HG03097 (cell line): ENCODE data around the gene NFX1.
"Not testable (repeated sequence)": the region's sequence is repeated elsewhere in the genome, so short reads cannot be mapped to it uniquely, and the experiment has no call there.

ENCODE experiments used
- ATAC-seq: cut with Tn5 transposase; IDR thresholded peaks from one replicate; pipeline ENCODE4 v1.9.1; 2021; ENCODE audit not compliant: unreplicated experiment, low FRiP score

Gene NFX1

DNA sequence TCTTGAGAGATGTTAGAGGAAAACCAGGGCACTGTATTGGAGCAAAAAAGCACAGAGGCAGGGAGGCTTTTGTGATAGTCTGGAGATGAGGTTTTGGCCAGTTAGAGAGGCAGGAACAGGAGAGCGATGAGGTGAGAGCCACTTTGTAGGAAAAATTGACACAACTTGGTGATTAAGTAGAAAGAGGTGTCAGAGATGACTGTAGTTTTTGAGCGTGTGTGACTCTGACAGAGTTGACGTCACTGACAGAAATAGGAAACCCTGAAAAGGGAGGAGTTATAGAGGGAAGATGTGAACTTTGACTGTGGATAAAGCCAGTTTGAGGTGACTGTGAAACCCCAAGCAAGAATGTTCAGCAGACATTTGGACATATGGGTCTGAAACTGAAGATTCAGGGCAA is 15.7 kb downstream of the NFX1 start:
- ATAC-seq = no peak

DNA sequence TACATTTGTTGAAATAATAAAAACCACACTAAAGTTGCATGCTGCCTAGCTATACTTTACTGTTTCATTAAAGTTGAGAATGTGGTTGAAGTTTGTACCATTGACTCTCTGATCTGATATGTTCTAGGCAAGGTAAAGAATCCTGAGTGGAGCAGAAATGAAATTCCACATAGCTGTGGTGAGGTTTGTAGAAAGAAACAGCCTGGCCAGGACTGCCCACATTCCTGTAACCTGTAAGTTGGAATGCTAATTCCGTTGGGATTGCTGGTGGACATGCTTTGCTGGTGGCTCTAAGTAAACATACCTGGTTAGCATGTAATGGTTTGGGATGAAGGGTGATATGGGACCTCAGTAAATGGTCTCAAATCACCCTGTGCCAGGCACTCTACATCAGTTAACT is 16.8 kb downstream of the NFX1 start:
- no peak for ATAC-seq

- ATAC-seq = no peak
Observed at GRCh38 chr9:33309903-33310302, 19.6 kb downstream of the NFX1 start.

GRCh38 chr9:33310748-33311147 is 20.4 kb downstream of the NFX1 start:
- ATAC-seq = no peak

DNA sequence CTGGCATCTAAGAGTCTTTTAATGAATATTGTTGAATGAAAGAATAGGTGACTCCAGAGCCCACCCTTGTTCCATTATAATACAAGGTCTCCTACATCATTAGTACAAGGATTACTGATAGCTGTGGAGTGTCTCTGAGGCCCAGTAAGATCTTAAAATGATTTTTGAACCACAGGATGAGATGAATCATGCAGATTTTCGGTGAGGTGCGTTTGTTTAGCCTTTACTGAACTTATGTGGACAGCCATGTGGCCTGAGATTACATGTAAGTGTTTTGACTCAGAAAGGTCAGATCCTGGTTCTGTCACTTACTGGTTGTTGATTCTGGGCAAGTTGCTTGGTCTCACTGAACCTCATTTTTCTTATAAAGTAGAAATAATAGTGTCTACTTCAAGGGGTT is 21.6 kb downstream of the NFX1 start:
- no peak for ATAC-seq

DNA sequence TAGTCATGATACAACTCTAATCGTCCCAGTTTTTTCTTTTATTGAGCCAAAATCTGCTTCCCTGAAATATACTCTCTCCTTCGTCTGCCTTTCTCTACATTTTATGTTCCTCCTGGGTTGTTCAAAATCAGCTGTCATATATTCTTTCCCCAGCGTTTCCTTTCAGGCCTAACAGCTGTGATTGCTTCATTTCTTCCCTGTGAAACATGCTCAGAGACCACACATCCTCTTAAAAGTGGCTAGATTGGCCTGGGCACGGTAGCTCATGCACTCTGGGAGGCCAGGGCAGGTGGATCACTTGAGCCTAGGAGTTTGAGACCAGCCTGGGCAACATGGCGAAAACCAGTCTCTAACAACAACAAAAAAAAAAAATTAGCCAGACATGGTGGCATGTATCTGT is 25.1 kb downstream of the NFX1 start:
- no peak for ATAC-seq

- not testable (repeated sequence) for ATAC-seq
Observed at GRCh38 chr9:33317136-33317535, 26.8 kb downstream of the NFX1 start.

- no peak for ATAC-seq
Observed at GRCh38 chr9:33318225-33318624, 27.9 kb downstream of the NFX1 start.

DNA sequence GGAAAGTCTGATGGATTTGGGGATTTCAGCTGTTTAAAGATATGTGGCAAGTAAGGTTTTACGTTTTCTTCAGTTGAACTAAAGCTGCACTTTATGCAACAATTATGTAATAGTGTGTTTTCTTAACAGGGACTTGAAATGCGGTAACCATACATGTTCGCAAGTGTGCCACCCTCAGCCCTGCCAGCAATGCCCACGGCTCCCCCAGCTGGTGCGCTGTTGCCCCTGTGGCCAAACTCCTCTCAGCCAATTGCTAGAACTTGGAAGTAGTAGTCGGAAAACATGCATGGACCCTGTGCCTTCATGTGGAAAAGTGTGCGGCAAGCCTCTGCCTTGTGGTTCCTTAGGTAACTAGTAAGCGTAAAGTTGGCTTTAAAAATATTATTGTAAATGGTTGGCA is 28.5 kb downstream of the NFX1 start:
- ATAC-seq = no peak

- ATAC-seq = no peak
Observed at GRCh38 chr9:33320230-33320567, 29.9 kb downstream of the NFX1 start.

- ATAC-seq = no peak
Observed at GRCh38 chr9:33320568-33321261, 30.4 kb downstream of the NFX1 start.

- ATAC-seq = no peak
Observed at GRCh38 chr9:33329117-33329563, 38.8 kb downstream of the NFX1 start.

- no peak for ATAC-seq
Observed at GRCh38 chr9:33329979-33330378, 39.7 kb downstream of the NFX1 start.

GRCh38 chr9:33331377-33331891 is 41.1 kb downstream of the NFX1 start:
- no peak for ATAC-seq

- no peak for ATAC-seq
Observed at GRCh38 chr9:33332011-33332410, 41.7 kb downstream of the NFX1 start.

DNA sequence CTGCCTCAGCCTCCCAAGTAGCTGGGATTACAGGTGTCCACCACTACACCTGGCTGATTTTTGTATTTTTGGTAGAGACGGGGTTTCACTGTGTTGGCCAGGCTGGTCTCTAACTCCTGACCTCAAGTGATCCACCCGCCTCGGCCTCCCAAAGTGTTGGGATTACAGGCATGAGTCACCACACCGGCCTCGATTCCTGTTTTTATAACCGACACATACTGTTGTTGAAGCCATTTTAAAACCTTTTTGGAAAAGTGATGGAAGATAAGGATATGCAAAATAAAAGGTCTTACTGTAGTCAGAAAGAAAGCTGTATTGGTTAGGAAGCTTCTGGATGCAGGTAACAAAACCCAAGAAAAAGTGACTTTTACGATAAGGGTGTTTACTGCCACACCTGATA is 42.6 kb downstream of the NFX1 start:
- ATAC-seq = not testable (repeated sequence)

GRCh38 chr9:33340186-33340585 is 49.9 kb downstream of the NFX1 start:
- no peak for ATAC-seq

DNA sequence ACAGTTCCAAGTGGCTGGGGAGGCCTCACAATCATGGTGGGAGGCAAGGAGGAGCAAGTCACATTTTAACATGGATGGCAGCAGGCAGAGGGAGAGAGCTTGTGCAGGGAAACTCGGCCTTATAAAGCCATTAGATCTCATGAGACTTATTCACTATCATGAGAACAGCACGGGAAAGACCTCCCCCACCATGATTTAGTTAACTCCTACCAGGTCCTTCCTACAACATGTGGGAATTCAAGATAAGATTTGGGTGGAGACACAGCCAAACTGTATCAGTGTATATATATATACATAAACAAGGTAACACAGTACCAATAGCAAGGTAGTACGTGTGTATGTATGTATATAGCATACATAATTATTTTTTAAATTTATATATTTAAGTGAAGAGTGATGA is 50.9 kb downstream of the NFX1 start:
- ATAC-seq = no peak

- ATAC-seq = no peak
Observed at GRCh38 chr9:33344145-33344544, 53.8 kb downstream of the NFX1 start.

DNA sequence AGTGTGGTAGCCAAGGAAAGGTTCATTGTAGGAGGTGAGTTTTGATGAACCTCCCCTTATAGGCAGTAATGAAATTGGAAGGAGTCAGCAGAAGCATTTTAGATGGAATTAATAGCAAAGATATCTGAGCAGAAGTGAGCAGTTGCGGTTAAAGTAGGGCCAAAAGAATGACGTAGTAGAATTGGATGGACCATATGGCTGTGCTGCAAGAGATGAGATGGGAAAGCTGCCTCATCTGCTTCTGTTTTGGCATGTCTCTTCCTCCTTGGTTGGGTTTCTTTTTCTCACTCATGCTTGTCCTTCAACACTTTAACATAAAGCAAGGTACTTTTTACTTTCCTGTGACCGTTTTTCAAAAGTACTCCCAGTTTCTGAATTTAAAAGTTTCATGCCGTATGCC is 56.2 kb downstream of the NFX1 start:
- no peak for ATAC-seq

DNA sequence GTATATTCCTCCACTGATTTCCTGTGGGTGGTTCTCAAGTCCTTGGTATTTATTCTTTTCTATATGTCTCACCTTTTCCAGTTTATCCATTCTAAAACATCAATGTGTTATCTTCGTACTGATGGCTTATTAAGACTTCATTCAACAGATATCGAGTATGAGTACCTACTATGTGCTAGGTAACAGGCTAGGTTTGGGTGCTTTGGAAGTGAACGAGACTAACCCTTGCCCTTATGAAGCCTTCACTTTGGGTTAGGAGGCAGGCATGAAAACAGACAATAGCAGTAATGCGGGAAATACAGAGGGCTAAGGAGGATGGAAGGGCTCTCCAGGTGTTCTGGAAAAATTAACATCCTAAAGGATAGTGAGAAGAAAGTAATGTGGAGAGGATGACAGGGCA is 58.7 kb downstream of the NFX1 start:
- no peak for ATAC-seq

DNA sequence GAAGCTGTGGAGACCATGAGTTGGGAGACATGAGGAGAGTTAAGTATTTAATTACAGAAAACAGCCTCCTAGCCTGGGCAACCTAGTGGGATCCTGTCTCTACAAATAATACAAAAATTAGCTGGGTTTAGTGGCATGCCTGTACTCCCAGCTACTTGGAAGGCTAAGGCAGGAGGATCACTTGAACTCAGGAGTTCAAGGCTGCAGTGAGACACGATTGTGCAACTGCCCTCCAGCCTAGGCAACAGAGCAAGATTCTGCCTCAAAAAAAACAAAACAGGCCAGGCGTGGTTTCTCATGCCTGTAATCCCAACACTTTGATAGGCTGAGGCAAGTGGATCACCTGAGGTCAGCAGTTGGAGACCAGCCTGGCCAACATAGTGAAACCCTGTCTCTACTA is 59.4 kb downstream of the NFX1 start:
- ATAC-seq = no peak

DNA sequence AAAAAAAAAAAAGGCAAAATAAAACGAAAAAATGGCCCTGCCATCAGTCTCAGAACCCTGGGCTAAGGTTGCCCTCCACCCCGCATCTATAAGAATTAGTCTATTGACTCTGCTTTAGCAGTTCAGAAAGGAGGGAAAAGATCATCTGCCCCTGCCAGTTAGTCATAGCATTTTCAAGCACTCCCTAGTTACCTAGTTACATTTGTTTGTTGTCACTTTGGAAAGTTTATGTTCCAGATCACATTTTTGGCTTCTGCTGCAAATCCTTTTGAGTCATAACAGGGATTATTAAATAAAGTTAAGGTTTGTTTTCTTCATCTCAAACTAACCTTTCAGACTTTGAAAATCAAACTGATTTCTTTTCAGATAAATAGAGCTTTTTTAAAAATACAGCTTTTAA is 60.0 kb downstream of the NFX1 start:
- no peak for ATAC-seq
